ENCODE measurements around the gene HSD17B2. TPM values are rescaled to one million over a fixed set of nuclear protein-coding genes. Genes with fewer than 3 reads are reported as not detected.
A peak's percentile ranks its signal among the peaks of the same experiment; 100 is the strongest.

HSD17B2 gene
- total and polyA plus RNA-seq, 2 donors from 2014 or later = 0.79 to 1.8 TPM

DNA sequence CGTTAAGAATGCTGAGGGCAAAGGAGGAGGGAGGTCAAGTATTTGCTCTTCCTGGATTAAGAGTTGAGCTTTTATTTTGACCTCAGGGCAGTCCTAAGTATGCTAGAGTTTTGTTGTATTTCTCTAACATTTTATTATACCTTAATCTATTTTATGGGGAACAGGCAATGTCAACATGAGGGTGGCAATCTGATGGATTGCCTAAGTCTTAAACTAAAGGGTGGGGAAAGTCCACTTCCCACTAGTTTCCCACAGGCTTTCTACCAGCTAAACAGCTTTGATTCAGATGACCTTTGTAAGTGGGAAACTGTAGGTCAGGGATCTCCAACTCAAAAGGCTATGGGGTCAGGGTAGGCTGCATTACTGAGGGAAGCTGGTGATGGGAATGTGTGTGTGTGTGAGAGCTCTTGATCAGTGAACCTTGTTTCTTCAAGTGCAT lies 24.9 kb downstream of the HSD17B2 start:
- TF ChIP-seq CTCF (IDR thresholded peaks at IDR 0.05; ENCODE audit: borderline replicate concordance, extremely low read depth, insufficient read depth) = no peak
- intact Hi-C loops (cut with DNase I) = no loop called here
- DNase-seq (peak in 1 of 5 donors; percentile 27), FAIRE-seq (no peak)
- H3K36me3 ChIP-seq (ENCODE audit: control insufficient read depth in 2 of 3, insufficient read depth in 3 of 3, low read length in 3 of 3) = no peaks in the 10 kb centered on the region
- H3K9ac ChIP-seq (ENCODE audit: low read length in 3 of 3) = no peak overlapping the region
- no peak overlapping the region for H3K4me3 ChIP-seq (ENCODE audit: low read length in 3 of 3)
- H3K27me3 ChIP-seq (ENCODE audit: control insufficient read depth, insufficient read depth, low read length) = no peaks in the 10 kb centered on the region
- H3K9me3 ChIP-seq (ENCODE audit: control insufficient read depth in 2 of 3, insufficient read depth in 1 of 3, low read length in 3 of 3) = no peaks in the 10 kb centered on the region
- no peaks in the 10 kb centered on the region for H3K4me1 ChIP-seq (ENCODE audit: control insufficient read depth in 2 of 3, insufficient read depth in 2 of 3, low read depth in 1 of 3, low read length in 3 of 3)
- no peak overlapping the region for H3K27ac ChIP-seq (ENCODE audit: low read depth in 2 of 2, low read length in 2 of 2)

DNA sequence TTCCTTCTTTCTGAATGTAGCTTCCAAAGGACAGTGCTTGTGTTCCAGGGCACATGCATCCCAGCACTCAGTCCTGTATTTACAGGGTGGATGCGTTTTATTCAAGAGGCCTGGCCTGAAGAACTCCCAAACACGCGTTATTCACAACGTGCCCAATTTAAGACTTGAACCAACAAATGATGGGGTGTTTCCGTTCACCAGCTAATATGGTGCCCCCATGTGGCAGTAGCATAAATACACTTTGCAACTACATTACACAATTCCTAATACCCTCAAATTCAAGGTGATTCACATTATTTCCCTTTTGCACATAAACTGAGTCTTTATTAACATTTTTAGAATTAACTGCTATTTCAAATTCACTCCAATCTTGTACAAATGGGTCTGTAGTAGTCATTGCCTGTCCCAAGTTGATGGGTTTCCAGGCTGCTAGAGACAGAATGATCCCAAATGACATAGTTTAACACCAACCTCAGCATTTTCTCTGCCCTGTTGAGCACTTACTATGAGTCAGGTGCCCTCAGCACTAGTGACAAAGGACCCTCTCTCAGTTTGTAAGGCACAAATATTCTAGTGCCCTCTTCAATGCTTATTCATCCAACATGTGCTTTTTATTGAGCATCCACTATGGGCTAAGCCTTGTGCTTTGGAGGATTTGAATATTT lies 26.9 kb downstream of the HSD17B2 start:
- Histone ChIP-seq H3K4me1 (ENCODE audit: control insufficient read depth in 2 of 3, insufficient read depth in 2 of 3, low read depth in 1 of 3, low read length in 3 of 3) (no peaks in the 10 kb centered on the region), H3K27ac (ENCODE audit: low read depth in 2 of 2, low read length in 2 of 2) (no peak overlapping the region), H3K9ac (ENCODE audit: low read length in 3 of 3) (no peak overlapping the region)

DNA sequence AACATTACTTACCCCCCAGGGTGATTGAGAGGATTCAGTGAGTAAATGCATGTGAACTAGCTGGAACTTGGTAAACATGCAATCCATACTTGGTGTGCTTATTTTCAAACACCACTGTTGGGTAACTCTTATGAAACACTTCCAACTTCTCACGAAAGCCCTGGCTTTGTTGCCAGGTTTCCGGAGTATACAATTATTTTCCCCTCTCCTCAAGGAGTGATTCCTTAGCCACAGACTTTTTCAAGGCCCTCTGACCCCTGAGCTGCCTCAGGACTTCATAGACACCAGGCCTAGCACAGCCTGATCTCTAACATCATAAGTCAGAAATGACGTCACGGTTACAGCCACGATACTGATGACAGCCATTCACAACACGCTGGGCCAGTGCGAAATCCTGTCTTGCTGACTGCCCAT lies 27.6 kb downstream of the HSD17B2 start:
- no peak overlapping the region for H3K4me3 ChIP-seq (ENCODE audit: low read length in 3 of 3)
- no peaks in the 10 kb centered on the region for H3K9me3 ChIP-seq (ENCODE audit: control insufficient read depth in 2 of 3, insufficient read depth in 1 of 3, low read length in 3 of 3)
- TF ChIP-seq CTCF (IDR thresholded peaks at IDR 0.05; ENCODE audit: borderline replicate concordance, extremely low read depth, insufficient read depth) = no peak
- no peaks in the 10 kb centered on the region for H3K27me3 ChIP-seq (ENCODE audit: control insufficient read depth, insufficient read depth, low read length)
- no peak overlapping the region for H3K27ac ChIP-seq (ENCODE audit: low read depth in 2 of 2, low read length in 2 of 2)
- H3K36me3 ChIP-seq (ENCODE audit: control insufficient read depth in 2 of 3, insufficient read depth in 3 of 3, low read length in 3 of 3) = no peaks in the 10 kb centered on the region
- intact Hi-C loops (cut with DNase I) = no loop called here
- no peak for FAIRE-seq
- DNase-seq = no peak
- H3K9ac ChIP-seq (ENCODE audit: low read length in 3 of 3) = no peak overlapping the region
- no peaks in the 10 kb centered on the region for H3K4me1 ChIP-seq (ENCODE audit: control insufficient read depth in 2 of 3, insufficient read depth in 2 of 3, low read depth in 1 of 3, low read length in 3 of 3)

More for the DNA sequence above, 26.9 kb downstream of the HSD17B2 start:
- Histone ChIP-seq H3K9me3 (ENCODE audit: control insufficient read depth in 2 of 3, insufficient read depth in 1 of 3, low read length in 3 of 3) (no peaks in the 10 kb centered on the region), H3K4me3 (ENCODE audit: low read length in 3 of 3) (no peak overlapping the region), H3K36me3 (ENCODE audit: control insufficient read depth in 2 of 3, insufficient read depth in 3 of 3, low read length in 3 of 3) (no peaks in the 10 kb centered on the region), H3K27me3 (ENCODE audit: control insufficient read depth, insufficient read depth, low read length) (no peaks in the 10 kb centered on the region)
- no peak for DNase-seq
- no peak for FAIRE-seq
- peak; percentile 30 for TF ChIP-seq CTCF (IDR thresholded peaks at IDR 0.05; ENCODE audit: borderline replicate concordance, extremely low read depth, insufficient read depth)
- intact Hi-C loops (cut with DNase I) = no loop called here

All from kidney (tissue), 14 donors.